CD4-positive, alpha-beta T cell treated with Interleukin-6 for 4 hours (primary cell): ENCODE data around the gene GTSE1.
"Not testable (repeated sequence)": the region's sequence is repeated elsewhere in the genome, so short reads cannot be mapped to it uniquely, and the experiment has no call there.

ENCODE experiments used
- DNase-seq: peaks from one replicate; pipeline ENCODE4 v3.0.0-alpha.2; 2020; ENCODE audit warnings: mixed read lengths

The GTSE1 gene

GRCh38 chr22:46295277-46295971 is 1.2 kb upstream of the GTSE1 start:
- DNase-seq, result no peak

GRCh38 chr22:46297151-46297812 is 612 bp downstream of the GTSE1 start:
- no peak for DNase-seq

- DNase-seq, result no peak
Observed at GRCh38 chr22:46299101-46299500, 2.4 kb downstream of the GTSE1 start.

- DNase-seq, result no peak
Observed at GRCh38 chr22:46300491-46300890, 3.8 kb downstream of the GTSE1 start.

DNA sequence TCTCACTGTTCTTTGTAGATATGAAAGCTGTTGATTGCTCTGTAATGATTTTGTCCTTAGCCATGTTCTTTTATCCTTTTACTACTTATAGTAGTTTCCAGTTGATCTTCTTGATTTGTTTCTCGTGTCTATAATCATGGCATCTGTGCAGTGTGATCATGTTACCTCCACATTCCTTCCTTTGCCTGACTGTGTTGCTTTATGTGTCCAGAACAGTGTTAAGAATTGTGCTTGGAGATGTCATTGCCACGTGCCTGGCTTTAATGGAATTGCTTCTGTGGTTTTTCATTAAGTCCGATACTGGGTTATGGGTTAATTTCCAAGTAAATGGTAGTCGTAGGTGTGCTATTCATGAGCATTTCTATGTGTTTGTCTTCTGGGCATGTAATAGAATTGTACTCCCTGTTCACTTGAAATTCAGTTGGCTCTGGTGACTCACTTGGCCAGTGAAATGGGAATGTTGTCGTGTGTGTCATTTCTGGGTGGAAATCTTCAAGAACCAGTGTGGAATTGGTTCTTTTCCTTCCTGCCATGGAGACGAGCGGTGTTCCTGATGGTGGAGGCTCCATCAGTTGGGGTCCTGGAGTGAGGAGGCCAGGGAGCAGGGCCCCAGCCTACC is 6.8 kb downstream of the GTSE1 start:
- DNase-seq, result no peak

GRCh38 chr22:46308283-46308988 is 11.8 kb downstream of the GTSE1 start:
- DNase-seq, result no peak

GRCh38 chr22:46309526-46310085 is 12.9 kb downstream of the GTSE1 start:
- DNase-seq, result no peak

DNA sequence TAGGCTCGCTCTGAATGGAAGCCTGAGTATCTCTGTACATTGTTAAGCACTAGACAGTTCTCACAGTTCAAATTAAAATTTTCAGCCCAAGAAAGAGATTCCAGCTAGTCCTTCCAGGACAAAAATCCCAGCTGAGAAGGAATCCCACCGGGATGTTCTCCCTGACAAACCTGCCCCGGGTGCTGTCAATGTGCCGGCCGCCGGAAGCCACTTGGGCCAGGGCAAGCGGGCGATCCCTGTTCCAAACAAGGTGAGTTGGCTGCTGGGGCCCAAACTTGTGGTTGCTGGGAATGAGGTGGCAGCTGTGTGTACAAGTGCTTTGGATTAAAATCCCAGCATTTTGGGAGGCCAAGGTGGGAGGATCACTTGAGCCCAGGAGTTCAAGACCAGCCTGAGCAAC is 15.4 kb downstream of the GTSE1 start:
- no peak for DNase-seq

DNA sequence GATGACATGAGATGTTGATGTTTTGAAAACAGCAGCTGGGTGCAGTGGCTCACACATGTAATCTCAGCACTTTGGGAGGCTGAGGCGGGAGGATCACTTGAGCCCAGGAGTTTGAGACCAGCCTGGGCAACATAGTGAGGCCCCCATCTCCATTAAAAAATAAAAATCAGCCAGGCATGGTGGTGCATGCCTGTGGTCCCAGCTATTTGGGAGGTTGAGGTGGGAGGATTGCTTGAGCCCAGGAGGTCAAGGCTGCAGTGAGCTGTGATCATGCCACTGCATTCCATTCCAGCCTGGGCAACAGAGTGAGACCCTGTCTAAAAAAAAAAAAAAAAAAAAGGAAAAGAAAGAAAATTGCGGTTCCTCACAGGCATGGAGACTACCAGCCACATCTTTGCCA is 16.2 kb downstream of the GTSE1 start:
- not testable (repeated sequence) for DNase-seq

DNA sequence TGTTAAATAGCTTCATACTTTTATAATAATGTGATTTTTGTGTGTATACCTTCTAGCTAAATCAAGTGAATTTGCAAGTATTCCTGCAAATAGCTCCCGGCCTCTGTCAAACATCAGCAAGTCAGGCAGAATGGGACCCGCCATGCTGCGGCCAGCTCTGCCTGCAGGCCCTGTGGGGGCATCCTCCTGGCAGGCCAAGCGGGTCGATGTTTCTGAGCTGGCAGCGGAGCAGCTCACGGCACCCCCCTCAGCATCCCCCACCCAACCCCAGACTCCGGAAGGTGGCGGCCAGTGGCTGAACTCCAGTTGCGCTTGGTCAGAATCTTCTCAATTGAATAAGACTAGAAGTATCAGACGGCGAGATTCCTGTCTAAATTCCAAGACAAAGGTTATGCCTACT is 19.3 kb downstream of the GTSE1 start:
- no peak for DNase-seq

GRCh38 chr22:46317646-46318045 is 21.0 kb downstream of the GTSE1 start:
- DNase-seq, result no peak

DNA sequence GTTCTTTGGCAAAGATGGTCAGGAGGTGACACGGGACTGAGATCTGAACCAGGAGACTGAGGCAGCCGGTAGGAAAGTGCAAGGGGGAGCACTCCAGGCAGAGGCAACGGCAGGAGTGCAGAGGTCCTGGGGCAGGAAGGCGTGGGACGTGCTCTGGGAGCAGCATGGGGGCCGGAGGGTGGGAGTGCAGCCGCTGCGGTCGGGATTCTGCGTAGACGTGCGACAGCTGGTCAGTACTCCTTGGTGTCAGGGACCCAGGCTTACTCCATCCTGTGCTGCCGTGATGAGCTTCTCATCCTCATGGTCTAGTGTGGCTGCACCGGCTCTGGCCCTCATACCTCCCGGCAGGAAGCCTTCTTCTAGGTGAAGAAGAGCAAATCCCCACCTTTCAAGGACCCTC is 21.9 kb downstream of the GTSE1 start:
- DNase-seq, result no peak

- no peak for DNase-seq
Observed at GRCh38 chr22:46319319-46319718, 22.6 kb downstream of the GTSE1 start.

- DNase-seq, result no peak
Observed at GRCh38 chr22:46320166-46320710, 23.6 kb downstream of the GTSE1 start.

DNA sequence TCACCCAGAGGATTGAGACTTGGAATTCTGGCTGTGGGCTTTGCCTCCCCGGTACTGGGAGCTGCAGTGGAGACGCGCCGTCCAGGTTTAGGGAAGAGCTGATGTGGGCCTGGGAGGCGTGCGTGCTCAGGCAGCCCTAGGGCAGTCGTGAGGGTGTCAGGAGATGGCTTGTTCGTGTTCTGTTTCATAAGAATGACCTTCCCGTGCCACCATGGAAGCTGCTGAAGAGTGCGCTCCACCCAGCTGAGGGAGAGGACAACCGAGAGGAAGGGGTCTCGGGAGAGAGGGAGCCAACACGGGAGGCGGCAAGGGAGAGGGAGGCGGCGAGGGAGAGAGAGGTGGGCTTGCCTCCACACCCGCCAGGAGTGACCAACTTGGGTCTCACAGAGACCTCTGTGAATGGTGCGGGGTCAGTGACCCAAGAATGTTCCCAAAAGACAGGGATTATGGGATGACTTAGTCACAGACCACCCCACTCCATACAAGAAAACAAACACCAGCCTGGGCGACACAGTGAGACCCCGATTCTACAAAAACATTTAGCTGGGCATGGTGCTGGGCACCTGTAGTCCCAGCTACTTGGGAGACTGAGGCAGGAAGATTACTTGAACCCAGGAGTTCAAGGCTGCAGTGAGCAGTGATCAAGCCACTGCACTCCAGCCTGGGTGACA is 24.2 kb downstream of the GTSE1 start:
- DNase-seq, result no peak

GRCh38 chr22:46322711-46323110 is 26.0 kb downstream of the GTSE1 start:
- no peak for DNase-seq

DNA sequence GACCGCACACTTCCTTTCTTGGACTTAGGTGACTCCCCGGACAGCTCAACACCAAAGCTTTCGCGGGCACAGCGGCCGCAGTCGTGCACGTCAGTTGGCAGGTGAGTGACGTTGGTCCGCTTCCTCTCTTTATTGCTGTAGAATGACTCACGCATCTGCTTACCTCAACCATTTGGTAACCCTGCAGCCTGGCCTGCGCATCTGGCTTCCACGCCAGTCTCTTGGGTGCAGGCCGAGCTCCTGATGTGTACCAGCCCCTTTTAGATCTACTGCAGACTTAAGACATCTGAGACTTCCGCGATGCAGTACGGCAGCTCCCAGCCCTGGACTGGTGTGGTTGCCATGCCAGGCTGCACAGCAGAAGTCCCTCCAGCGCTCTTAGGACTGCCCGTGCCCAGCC is 26.5 kb downstream of the GTSE1 start:
- DNase-seq, result no peak

DNA sequence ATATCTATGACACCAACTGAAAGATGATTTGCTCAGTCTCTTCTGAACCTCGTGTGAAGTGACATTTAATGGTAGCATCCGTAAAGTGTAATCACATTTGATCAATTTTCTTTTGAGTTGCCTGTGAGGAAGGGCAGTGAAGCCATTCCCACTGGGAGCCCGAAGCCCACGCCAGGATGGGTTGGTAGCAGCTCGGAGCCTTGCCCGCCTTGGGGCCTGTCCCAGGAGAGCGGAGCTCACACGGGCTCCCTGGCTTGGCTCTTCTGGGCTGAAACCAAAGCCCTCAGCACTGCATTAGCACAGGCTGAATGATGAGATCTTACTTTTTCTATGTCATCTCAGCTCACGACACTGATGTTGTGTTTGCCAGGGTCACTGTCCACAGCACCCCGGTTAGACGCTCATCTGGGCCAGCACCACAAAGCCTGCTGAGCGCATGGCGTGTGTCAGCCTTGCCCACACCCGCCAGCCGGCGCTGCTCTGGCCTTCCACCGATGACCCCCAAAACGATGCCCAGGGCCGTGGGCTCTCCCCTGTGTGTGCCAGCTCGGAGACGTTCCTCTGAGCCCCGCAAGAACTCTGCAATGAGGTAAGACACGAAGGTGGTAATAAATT is 29.5 kb downstream of the GTSE1 start:
- DNase-seq, result no peak

GRCh38 chr22:46327691-46328465 is 31.2 kb downstream of the GTSE1 start:
- DNase-seq, result no peak

DNA sequence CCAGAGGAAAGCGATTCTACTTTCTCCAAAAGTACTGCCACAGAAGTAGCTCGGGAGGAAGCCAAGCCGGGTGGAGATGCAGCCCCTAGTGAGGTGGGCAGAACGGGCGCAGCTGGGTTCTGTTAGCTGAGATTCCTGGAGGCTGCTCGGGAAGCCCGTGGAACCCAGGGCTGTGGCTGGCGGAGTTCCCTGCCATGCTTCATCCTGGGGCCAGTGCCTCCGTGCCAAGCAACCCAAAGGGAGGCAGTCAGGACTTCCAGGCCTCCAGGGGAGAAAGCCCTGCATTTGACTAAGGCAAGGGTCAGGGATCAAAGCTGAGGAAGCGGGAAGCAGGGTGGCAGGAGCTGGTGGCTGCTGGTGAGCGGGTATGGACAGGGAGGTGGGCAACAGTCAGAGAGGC is 32.1 kb downstream of the GTSE1 start:
- no peak for DNase-seq

DNA sequence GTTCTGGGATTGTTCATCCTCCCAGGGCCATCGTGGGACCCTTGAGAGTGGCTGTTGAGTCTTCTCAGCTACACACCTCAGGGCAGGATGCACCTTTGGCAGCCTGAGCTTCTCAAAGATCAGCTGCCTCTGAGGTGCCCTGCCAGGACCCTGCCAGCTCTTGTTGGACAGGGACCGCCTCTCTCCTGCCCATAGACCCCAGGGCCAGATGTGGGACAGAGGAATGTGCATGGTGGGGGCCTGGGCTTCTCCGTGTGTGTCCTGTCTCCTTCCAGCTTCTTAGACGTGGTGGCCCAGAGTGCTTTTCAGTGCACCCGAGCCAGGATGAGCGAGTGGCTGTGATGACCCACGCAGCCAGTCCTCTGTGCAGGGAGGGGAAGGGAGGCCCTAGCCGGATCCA is 32.9 kb downstream of the GTSE1 start:
- DNase-seq, result no peak
